GM12873 (cell line): Measurements from ENCODE around the gene SOD1.

ENCODE experiments used
- CTCF ChIP-seq: IDR thresholded peaks from 2 replicates; pipeline ENCODE4 v1.5.1; 2012; ENCODE audit warnings: low read depth, mild to moderate bottlenecking, moderate library complexity, low read length, control low read depth; ENCODE audit not compliant: insufficient read depth; ENCODE audit errors: missing control alignments

The SOD1 gene

GRCh38 chr21:31711326-31711725 is 51.8 kb downstream of the SOD1 start:
- TF ChIP-seq CTCF: no peak

- no peak for TF ChIP-seq CTCF
Measured at GRCh38 chr21:31711745-31712285, 52.3 kb downstream of the SOD1 start.

DNA sequence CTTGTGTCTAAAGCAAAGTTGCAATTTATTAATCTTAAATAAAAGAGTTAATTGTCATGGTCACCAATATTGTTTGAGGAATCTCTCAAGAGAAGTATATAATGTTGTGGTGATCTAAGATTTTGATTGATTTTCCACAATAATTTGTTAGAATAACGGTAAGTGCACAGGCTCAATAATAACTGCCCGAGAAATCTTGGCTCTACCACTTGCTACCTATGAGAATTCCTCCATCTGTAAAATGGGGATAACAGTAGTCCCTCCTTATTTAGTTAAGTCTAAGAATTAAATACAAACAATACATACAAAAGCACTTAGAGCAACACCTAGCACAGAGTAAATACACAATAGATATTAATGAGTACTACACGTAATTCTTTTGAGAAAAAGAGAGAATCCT is 53.6 kb downstream of the SOD1 start:
- no peak for TF ChIP-seq CTCF

DNA sequence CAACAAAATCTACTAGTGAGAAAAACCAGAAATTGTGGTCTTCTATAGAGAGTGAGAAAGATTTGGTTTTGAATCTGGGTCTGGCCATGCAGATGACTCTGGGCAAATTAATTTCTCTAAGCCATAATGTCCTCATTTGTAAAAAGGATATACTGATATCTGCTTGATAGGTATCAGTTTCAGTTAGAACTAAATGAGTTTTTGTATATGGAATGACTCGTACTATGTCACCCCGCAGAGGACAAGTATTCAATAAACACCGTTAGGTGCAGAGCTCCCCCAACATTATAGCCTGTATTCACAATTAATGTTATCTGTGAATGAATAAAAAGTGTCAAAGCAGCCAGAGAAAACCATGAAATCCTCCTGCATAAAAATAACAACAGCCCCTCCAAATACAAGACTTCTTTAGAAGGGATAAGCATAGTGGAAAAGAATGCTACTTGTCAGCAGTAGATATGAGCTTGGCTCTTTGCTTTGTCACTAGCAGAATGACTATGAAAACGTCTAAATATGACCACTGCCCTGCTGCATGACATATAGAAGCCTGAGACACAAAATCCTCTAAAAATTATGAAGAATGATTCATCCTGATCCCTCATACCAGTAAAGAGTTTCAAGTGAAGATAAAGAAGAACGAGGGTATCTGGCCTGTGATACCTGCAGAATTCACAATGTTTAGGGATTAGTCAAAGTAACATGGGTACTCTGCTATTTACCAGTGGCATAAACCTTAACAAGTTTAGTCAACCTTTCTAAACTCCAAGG is 54.7 kb downstream of the SOD1 start:
- TF ChIP-seq CTCF: no peak

- TF ChIP-seq CTCF: no peak
Measured at GRCh38 chr21:31714741-31715365, 55.4 kb downstream of the SOD1 start.

DNA sequence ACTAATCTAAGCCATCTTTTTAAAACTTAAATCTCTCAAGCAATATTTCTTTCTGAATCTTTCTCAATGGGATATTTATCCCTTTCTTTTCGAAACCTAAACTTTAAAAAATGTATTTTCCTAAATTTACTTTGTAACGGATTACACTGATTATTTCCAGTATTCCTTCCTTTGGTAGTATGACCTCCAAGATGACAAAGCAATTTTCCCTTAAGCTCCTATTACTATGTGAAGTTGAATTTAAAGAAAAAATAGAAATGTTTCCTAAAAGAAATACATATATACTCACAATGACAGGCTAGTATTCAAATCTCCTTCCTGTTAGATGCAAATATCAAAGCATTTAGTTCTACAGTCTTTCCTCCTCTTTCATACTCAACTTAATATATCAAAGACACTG is 56.6 kb downstream of the SOD1 start:
- TF ChIP-seq CTCF: no peak
